Gastrocnemius medialis (tissue), 4 donors: ENCODE data around the gene GALNTL6.

Experiments used
- POLR2A ChIP-seq, 2 donors: fragments of 450-650 bp; IDR thresholded peaks; one replicate each; pipeline ENCODE4 v1.6.1; 2017; ENCODE audit warnings: antibody characterized with exemption in 2 of 2, mild to moderate bottlenecking in 2 of 2, moderate library complexity in 2 of 2
- TF ChIP-seq, protein P1 (sequence below), 5 experiments: fragments of 450-650 bp in 3 of 5; fragments of 200-600 bp in 2 of 5; sonication (generic) in 2 of 5; IDR thresholded peaks in 4 of 5; conservative IDR thresholded peaks in 1 of 5; 1 replicate in 4 of 5; 2 replicates in 1 of 5; pipeline ENCODE4 v1.5.1; 2016 to 2019; ENCODE audit warnings: antibody characterized with exemption in 5 of 5, mild to moderate bottlenecking in 3 of 5, moderate library complexity in 3 of 5

DNA sequence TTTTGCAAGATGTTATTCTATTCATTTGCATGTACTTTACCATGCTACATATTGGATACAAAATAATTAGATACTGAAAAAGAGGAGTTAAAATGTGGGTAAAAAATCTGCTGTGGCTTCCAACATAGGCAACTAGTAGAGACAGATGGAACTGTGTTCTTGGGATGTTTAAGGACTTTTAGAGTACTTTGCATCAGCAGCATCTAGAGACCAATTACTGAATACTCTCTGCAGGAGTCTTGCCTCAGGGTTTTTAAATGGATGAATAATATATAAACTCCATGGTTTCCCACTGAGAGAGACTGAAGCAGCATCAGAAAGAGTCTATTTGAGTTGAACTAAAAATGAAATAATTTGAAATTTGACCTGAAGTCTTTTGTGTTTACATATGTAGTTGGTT is 676.7 kb downstream of the GALNTL6 start:
- TF ChIP-seq, protein P1, sequence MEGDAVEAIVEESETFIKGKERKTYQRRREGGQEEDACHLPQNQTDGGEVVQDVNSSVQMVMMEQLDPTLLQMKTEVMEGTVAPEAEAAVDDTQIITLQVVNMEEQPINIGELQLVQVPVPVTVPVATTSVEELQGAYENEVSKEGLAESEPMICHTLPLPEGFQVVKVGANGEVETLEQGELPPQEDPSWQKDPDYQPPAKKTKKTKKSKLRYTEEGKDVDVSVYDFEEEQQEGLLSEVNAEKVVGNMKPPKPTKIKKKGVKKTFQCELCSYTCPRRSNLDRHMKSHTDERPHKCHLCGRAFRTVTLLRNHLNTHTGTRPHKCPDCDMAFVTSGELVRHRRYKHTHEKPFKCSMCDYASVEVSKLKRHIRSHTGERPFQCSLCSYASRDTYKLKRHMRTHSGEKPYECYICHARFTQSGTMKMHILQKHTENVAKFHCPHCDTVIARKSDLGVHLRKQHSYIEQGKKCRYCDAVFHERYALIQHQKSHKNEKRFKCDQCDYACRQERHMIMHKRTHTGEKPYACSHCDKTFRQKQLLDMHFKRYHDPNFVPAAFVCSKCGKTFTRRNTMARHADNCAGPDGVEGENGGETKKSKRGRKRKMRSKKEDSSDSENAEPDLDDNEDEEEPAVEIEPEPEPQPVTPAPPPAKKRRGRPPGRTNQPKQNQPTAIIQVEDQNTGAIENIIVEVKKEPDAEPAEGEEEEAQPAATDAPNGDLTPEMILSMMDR (IDR thresholded peaks at IDR 0.05 in 4 of 5, conservative IDR thresholded peaks at IDR 0.05 in 1 of 5): no peak
- TF ChIP-seq POLR2A (IDR thresholded peaks at IDR 0.05): no peak
